ENCODE data around the gene CDX2.

Gene CDX2

GRCh38 chr13:27975564-27976361, 6.6 kb upstream of the CDX2 start:
- TF ChIP-seq CTCF (IDR thresholded peaks at IDR 0.05; ENCODE audit: control extremely low read depth, extremely low read depth, low read depth, missing control alignments) = no peak
- POLR2A ChIA-PET = no interaction called here
- CTCF ChIA-PET = interaction anchor here (0.9 to 16.1 kb wide), 8 partner anchors 8 to 617 kb away, joined by 3 to 404 read pairs (median 6); no protein-coding TSS in a partner anchor
- DNase-seq (ENCODE audit: extremely low spot score) = no peak

DNA sequence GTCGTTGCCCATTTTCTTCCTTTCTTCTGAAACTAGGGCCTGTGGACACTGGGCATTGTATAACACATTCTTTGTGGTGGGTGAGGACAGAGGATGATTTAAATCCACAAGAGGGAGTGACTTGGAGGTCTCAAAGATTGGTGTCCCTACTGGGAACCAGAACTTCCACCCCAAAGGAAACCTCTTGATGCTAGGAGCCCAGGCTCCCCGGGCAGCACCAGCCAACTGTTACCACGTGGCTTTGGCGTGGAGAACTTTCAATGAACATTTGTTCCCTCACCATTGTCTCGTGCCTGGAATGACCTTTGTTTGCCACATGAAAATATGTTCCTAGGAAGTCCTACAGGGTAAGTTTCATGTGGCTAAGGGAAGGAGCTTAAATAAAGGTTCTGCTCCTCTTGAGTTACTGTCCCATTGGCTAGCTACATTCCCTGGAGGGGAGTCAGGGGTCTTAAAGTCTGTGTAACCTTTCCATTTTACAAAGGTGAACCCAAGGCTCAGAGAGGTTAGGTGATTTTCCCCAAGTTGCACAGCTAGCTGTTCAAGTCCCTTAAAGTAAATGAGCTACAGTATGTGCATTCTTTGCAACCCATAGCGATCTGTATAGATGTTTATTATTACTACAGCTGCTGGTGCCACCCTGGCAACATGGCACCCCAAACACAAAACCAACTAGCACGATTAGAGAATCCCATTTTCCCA, 5.0 kb upstream of the CDX2 start:
- DNase-seq (ENCODE audit: extremely low spot score) = no peak
- CTCF ChIA-PET = interaction anchor here (1.2 to 16.1 kb wide), 6 partner anchors 10 to 612 kb away, joined by 3 to 404 read pairs (median 16); no protein-coding TSS in a partner anchor
- TF ChIP-seq CTCF (IDR thresholded peaks at IDR 0.05; ENCODE audit: control extremely low read depth, extremely low read depth, low read depth, missing control alignments) = no peak
- POLR2A ChIA-PET = no interaction called here

DNA sequence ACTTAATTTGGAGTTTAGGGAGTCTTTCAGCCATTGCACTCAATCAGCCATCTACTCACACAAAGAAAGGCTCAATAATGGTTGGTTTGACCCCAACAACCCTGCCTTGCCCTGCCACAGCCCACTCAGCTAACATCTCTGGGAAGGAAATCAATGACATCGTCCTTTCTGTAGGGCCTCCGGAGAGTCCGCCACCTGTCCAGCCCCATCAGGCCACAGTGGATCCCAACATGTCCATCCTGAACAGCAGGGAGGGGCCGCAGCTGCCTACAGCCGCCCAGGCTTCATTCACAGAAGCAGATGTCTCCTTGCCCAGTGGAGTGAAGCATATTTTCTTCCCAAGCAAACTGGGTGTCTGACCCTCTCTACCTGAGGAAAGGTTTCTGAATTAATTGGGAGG, 4.2 kb upstream of the CDX2 start:
- ChIA-PET CTCF (interaction anchor here (1.5 to 8.5 kb wide), 4 partner anchors 11 to 600 kb away, joined by 4 to 50 read pairs (median 40); no protein-coding TSS in a partner anchor), POLR2A (no interaction called here)
- DNase-seq (ENCODE audit: extremely low spot score) = no peak
- TF ChIP-seq CTCF (IDR thresholded peaks at IDR 0.05; ENCODE audit: control extremely low read depth, extremely low read depth, low read depth, missing control alignments) = no peak

GRCh38 chr13:27972478-27972820, 3.3 kb upstream of the CDX2 start:
- no peak for DNase-seq (ENCODE audit: extremely low spot score)
- ChIA-PET POLR2A (no interaction called here), CTCF (interaction anchor here (1.5 to 8.5 kb wide), 5 partner anchors 12 to 611 kb away, joined by 4 to 50 read pairs (median 29); no protein-coding TSS in a partner anchor)
- TF ChIP-seq CTCF (IDR thresholded peaks at IDR 0.05; ENCODE audit: control extremely low read depth, extremely low read depth, low read depth, missing control alignments) = no peak

GRCh38 chr13:27971776-27972477, 2.8 kb upstream of the CDX2 start:
- DNase-seq (ENCODE audit: extremely low spot score) = no peak
- CTCF ChIA-PET = interaction anchor here (1.8 to 8.5 kb wide), 4 partner anchors 12 to 610 kb away, joined by 5 to 50 read pairs (median 40); no protein-coding TSS in a partner anchor
- TF ChIP-seq CTCF (IDR thresholded peaks at IDR 0.05; ENCODE audit: control extremely low read depth, extremely low read depth, low read depth, missing control alignments) = no peak
- POLR2A ChIA-PET = no interaction called here

GRCh38 chr13:27971236-27971645, 2.1 kb upstream of the CDX2 start:
- POLR2A ChIA-PET = no interaction called here
- TF ChIP-seq CTCF (IDR thresholded peaks at IDR 0.05; ENCODE audit: control extremely low read depth, extremely low read depth, low read depth, missing control alignments) = no peak
- CTCF ChIA-PET = interaction anchor here (1.8 to 8.5 kb wide), 4 partner anchors 13 to 609 kb away, joined by 5 to 50 read pairs (median 40); no protein-coding TSS in a partner anchor
- no peak for DNase-seq (ENCODE audit: extremely low spot score)

Data from GM10248 (cell line).